Measurements from ENCODE around the gene PTGES3L.
"Not testable (repeated sequence)": the region's sequence is repeated elsewhere in the genome, so short reads cannot be mapped to it uniquely, and the experiment has no call there.

The PTGES3L gene

DNA sequence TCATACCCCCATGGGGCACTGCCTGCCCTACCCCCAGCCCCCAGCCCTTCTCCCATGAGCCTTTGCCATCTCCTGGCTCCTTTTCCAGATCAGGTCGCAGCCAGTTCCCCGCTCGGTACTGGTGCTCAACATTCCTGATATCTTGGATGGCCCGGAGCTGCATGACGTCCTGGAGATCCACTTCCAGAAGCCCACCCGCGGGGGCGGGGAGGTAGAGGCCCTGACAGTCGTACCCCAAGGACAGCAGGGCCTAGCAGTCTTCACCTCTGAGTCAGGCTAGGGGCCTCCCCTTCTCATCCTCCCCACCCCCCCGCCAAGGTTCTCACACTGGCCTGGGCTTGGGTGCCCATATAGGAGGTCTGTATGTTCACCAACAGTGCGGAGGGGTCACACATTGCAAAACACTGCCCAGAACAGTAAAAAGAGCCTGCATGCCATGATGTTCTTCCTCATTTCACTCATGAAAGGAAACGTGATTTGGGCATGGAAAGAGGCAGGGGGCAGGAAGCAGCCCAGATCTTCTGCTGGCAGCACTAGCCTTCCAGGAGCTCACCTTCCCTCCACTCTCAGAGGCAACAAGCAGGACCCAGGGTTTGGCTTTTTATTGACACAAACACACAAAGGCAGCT, 34.3 kb upstream of the PTGES3L start:
- DNase-seq = no peak

- DNase-seq = no peak
These were observed 33.4 kb upstream of the PTGES3L start for GRCh38 chr17:43013296-43013695.

- no peak for DNase-seq
These were observed 32.0 kb upstream of the PTGES3L start for GRCh38 chr17:43011728-43012472.

DNA sequence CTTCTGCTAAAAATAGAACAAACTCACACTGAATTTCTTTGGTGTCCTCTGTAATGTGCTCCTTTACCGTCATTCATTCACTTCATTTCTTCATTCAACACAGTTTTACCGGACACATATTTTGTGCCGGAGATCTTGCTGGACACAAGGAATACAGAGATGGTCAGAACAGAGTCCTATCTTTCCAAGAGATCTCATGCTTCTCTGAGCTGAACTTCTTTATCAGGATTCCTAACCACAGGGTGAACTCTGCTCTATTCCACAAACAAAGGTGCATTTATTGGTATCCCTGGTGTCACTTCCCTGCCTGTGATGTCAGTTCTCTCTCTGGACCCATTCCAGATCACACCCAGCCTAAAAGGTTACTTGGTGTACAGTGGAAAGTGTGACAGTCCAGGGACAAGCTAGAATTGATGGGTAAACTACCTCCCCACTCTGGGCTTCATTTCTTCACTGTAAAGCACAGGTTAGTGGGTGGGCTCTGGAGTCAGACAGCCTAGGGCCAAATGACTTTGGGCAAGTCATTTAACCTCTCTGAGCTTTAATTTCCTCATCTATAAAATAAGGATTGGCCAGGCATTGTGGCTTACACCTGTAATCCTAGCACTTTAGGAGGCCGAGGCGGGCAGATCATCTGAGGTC, 30.9 kb upstream of the PTGES3L start:
- DNase-seq = no peak

DNA sequence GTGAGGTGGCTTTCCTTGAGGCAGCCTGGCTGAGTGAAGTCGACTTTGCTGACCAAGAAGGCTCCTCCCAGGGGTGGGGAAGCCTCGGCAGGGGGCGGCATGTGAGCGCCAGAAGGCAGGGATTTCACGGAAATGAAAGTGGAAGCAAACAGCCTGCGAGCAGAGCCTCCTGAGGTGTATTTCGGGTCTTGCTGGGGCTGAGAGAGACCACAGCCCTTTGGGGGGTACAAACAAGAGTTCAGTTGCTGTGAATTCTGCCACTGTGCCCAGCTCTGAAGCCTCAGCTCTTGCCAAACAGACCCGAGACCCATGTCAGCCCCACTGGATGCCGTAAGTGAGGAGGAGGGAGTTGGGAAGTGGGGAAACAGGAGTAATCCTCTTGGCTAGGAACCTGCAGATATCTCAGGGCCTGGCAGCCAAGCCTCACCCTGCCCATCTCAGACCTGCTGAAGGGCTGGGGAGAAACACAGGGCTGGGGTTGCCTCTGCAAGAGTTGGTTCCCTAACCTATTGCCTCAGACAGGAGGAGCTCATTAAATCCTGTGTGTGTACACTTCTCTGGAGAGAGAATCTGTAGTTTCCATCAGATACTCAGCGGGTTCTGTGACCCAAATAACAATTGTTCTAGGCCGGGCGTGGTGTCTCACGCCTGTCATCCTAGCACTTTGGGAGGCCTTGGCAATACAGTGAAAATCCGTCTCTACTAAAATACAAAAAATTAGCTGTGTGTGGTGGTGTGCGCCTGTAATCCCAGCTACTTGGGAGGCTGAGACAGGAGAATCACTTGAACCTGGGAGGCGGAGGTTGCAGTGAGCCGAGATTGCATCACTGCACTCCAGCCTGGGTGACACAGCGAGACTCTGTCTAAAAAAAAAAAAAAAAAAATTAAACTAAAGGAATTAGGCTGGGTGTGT, 27.0 kb upstream of the PTGES3L start, which contains the start of gene IFI35:
TSS of gene IFI35 (plus strand) at position 146 of the 913 bp plus-strand sequence. CDS start at position 310, 164 bp downstream.
- peak; percentile 85 for DNase-seq

GRCh38 chr17:43003542-43004172, 23.8 kb upstream of the PTGES3L start:
- DNase-seq = no peak

GRCh38 chr17:43000894-43001293, 21.0 kb upstream of the PTGES3L start:
- DNase-seq = not testable (repeated sequence)

DNA sequence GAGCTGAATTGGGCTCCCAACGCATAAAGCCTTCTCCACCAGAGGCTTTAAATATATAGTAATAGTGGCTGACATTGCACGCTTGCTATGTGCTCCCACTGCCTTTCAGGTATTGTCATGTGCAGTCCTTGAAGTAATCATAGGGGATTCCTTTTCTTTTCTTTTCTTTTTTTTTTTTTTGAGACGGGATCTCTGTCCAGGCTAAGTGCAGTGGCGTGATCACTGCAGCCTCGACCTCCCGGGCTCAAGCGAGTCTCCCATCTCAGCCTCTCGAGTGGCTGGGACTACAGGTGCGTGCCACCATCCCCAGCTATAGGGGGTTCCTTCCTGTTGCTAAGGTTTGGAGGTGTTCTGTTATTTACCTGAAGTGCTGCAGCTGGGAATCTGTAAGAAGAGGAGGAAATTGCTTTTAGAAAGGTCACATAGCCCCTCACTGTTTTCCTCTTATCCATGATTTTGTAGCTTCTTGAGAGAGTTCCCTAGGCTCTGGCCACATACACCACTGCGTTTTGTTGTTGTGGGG, 19.2 kb upstream of the PTGES3L start:
- DNase-seq = no peak

GRCh38 chr17:42997984-42998938, 18.4 kb upstream of the PTGES3L start, which contains the start of gene RPL27:
RPL27 (plus strand) TSS chr17:42998419; CDS start chr17:42998751, 332 bp downstream.
- DNase-seq = peak; percentile 99

GRCh38 chr17:42997390-42997983, 17.6 kb upstream of the PTGES3L start:
- no peak for DNase-seq

- not testable (repeated sequence) for DNase-seq
These were observed 14.0 kb upstream of the PTGES3L start for GRCh38 chr17:42993913-42994312.

DNA sequence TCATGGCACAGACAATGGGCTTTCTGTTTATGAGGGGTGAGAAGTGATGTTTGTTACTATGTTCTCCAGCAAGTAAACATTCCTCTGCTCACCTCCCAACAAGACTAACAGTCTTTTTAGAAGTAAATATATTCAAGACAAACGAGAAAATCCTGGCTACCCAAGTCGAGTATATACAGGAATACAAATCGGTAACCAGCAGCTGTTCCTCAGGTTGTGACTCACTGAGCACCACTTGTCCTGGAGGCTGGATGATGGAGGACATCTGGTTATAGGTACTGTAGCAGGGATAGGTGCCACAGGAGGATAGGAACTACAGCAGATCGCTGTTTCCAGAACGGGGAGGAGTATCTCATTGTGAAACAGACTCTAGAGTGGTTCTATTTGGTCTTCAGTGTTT, 13.0 kb upstream of the PTGES3L start:
- DNase-seq = no peak

GRCh38 chr17:42991471-42991870, 11.6 kb upstream of the PTGES3L start:
- DNase-seq = no peak

- DNase-seq = no peak
These were observed 10.1 kb upstream of the PTGES3L start for GRCh38 chr17:42989726-42990652.

DNA sequence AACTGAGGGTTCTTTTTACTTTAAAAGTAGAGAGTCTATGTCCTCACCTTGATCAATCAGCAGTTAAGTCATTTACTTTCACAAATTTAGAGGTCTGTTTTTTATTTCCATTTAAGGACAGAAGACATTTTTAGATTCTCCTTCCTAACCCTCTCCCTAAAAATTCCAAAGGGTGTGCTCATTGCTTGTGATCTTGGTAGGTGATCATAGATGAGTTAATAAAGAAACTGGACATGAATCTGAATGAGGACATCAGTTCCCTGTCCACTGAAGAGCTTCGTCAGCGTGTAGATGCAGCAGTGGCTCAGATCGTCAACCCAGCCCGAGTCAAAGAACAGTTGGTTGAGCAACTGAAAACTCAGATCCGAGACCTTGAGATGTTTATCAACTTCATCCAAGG, 9.3 kb upstream of the PTGES3L start:
- DNase-seq = no peak

DNA sequence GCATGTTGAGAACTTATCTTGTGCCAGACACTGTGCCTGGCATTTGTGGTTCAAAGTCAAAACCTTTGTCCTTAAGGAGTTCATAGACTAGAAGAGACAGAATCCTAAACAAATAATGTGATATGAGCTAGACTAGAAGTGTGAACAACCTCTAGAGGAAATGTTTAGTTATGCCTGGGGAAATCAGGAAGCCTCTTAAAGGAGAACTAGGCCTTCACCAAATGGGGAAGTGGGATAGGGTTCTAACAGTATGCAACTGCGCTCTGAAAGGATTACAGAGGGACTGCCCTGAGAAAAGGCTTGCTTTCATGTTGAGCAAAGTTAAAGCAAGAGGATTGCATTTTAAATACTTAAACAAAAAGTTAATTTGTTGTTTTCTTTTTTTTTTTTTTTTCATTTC, 5.3 kb upstream of the PTGES3L start:
- no peak for DNase-seq

- DNase-seq = no peak
These were observed 2.4 kb upstream of the PTGES3L start for GRCh38 chr17:42982266-42982665.

DNA sequence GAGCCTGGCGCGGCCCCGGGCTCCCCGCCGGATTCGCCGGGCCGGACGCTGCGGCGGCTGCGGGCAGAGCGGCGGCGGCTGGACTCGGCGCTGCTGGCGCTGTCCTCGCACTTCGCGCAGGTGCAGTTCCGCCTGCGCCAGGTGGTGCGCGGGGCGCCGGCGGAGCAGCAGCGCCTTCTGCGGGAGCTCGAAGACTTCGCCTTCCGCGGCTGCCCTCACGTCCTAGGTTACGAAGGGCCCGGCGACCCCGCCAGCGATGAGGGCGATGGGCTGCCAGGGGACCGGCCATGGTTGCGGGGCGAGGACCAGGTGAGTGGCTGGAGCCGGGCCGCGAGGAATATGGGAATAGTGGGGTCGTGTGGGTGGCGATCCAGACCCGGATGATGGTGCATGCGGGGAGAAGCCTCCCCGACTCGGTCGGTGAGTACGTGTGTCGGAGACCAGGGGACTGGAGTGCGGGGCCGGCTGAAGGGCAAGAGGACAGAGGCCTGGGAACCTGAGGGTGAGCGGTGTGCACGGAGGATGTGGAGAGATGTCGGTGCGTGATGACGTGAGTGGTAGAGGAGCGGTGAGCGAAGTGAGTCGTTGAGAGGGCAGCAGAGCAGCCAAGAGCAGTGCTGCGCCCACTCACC, 1.0 kb upstream of the PTGES3L start:
- no peak for DNase-seq

Measured in left hindlimb (tissue), 1 donor.